ENCODE measurements around the gene SVOP. TPM values are rescaled to one million over a fixed set of nuclear protein-coding genes. Genes with fewer than 3 reads are reported as not detected.

The SVOP gene
- total RNA-seq, 2 experiments from 2014 or later = not detected

- TF ChIP-seq CTCF (conservative IDR thresholded peaks at IDR 0.05; ENCODE audit: low read length) (no peak), EZH2phosphoT487 (IDR thresholded peaks at IDR 0.05; ENCODE audit: borderline replicate concordance, low read depth, low read length) (no peak)
- H3K27ac ChIP-seq (ENCODE audit: low read depth, low read length, poor library complexity, severe bottlenecking) = no peak overlapping the region
- H3K4me1 ChIP-seq (ENCODE audit: insufficient read depth, low read length, poor library complexity, severe bottlenecking) = peaks cover 21% of the 10 kb centered on the region
- intact Hi-C loops (cut with micrococcal nuclease; ENCODE audit: unreplicated experiment) = no loop called here
- H3K9me3 ChIP-seq (ENCODE audit: low read length) = no peaks in the 10 kb centered on the region
- no peaks in the 10 kb centered on the region for H3K36me3 ChIP-seq (ENCODE audit: insufficient read depth, low read length)
- no peak for DNase-seq (ENCODE audit: low spot score)
- no peaks in the 10 kb centered on the region for H4K20me1 ChIP-seq (ENCODE audit: insufficient read depth, low read length)
- CTCF ChIA-PET (ENCODE audit: unreplicated experiment) = no interaction called here
- H3K4me2 ChIP-seq (ENCODE audit: low read length) = no peak overlapping the region
- no peak overlapping the region for H2AFZ ChIP-seq (ENCODE audit: low read length)
- no peaks in the 10 kb centered on the region for H3K9me2 ChIP-seq (ENCODE audit: insufficient read depth, low read length)
- BruUV-seq (replicated peaks) = no TSS peak
- H3K4me3 ChIP-seq (ENCODE audit: low read depth, low read length, poor library complexity, severe bottlenecking) = no peak overlapping the region
- no peaks in the 10 kb centered on the region for H3K79me2 ChIP-seq (ENCODE audit: insufficient read depth, low read depth, low read length)
- POLR2A ChIA-PET = no interaction called here
These were observed 155.7 kb downstream of the SVOP start for GRCh38 chr12:108865169-108865568.

GRCh38 chr12:108862588-108862959, 158.3 kb downstream of the SVOP start:
- intact Hi-C loops (cut with micrococcal nuclease; ENCODE audit: unreplicated experiment) = no loop called here
- no TSS peak for BruUV-seq (replicated peaks)
- ChIA-PET POLR2A (interaction anchor here (0.6 to 0.7 kb wide), 3 partner anchors 17 to 1189 kb away, joined by 3 read pairs; no protein-coding TSS in a partner anchor), CTCF (ENCODE audit: unreplicated experiment) (no interaction called here)
- peaks cover 40% of the 10 kb centered on the region for H3K4me1 ChIP-seq (ENCODE audit: insufficient read depth, low read length, poor library complexity, severe bottlenecking)
- no peaks in the 10 kb centered on the region for H3K79me2 ChIP-seq (ENCODE audit: insufficient read depth, low read depth, low read length)
- H3K4me3 ChIP-seq (ENCODE audit: low read depth, low read length, poor library complexity, severe bottlenecking) = no peak overlapping the region
- no peak for DNase-seq (ENCODE audit: low spot score)
- H4K20me1 ChIP-seq (ENCODE audit: insufficient read depth, low read length) = no peaks in the 10 kb centered on the region
- H3K9me2 ChIP-seq (ENCODE audit: insufficient read depth, low read length) = no peaks in the 10 kb centered on the region
- no peak overlapping the region for H2AFZ ChIP-seq (ENCODE audit: low read length)
- TF ChIP-seq CTCF (conservative IDR thresholded peaks at IDR 0.05; ENCODE audit: low read length) = no peak
- TF ChIP-seq EZH2phosphoT487 (IDR thresholded peaks at IDR 0.05; ENCODE audit: borderline replicate concordance, low read depth, low read length) = no peak
- no peaks in the 10 kb centered on the region for H3K9me3 ChIP-seq (ENCODE audit: low read length)
- no peak overlapping the region for H3K4me2 ChIP-seq (ENCODE audit: low read length)
- no peaks in the 10 kb centered on the region for H3K36me3 ChIP-seq (ENCODE audit: insufficient read depth, low read length)
- no peak overlapping the region for H3K27ac ChIP-seq (ENCODE audit: low read depth, low read length, poor library complexity, severe bottlenecking)

GRCh38 chr12:108861878-108862587, 158.8 kb downstream of the SVOP start:
- Histone ChIP-seq H3K4me1 (ENCODE audit: insufficient read depth, low read length, poor library complexity, severe bottlenecking) (peaks cover 40% of the 10 kb centered on the region), H3K27ac (ENCODE audit: low read depth, low read length, poor library complexity, severe bottlenecking) (no peak overlapping the region), H3K9me3 (ENCODE audit: low read length) (no peaks in the 10 kb centered on the region), H2AFZ (ENCODE audit: low read length) (no peak overlapping the region), H3K9me2 (ENCODE audit: insufficient read depth, low read length) (no peaks in the 10 kb centered on the region), H3K4me3 (ENCODE audit: low read depth, low read length, poor library complexity, severe bottlenecking) (no peak overlapping the region), H4K20me1 (ENCODE audit: insufficient read depth, low read length) (no peaks in the 10 kb centered on the region), H3K79me2 (ENCODE audit: insufficient read depth, low read depth, low read length) (no peaks in the 10 kb centered on the region), H3K4me2 (ENCODE audit: low read length) (no peak overlapping the region), H3K36me3 (ENCODE audit: insufficient read depth, low read length) (no peaks in the 10 kb centered on the region)
- BruUV-seq (replicated peaks) = no TSS peak
- ChIA-PET POLR2A (interaction anchor here (0.5 to 0.7 kb wide), 3 partner anchors 300 to 457 kb away, joined by 3 to 4 read pairs (median 3); no protein-coding TSS in a partner anchor), CTCF (ENCODE audit: unreplicated experiment) (no interaction called here)
- intact Hi-C loops (cut with micrococcal nuclease; ENCODE audit: unreplicated experiment) = no loop called here
- TF ChIP-seq EZH2phosphoT487 (IDR thresholded peaks at IDR 0.05; ENCODE audit: borderline replicate concordance, low read depth, low read length) (no peak), CTCF (conservative IDR thresholded peaks at IDR 0.05; ENCODE audit: low read length) (no peak)
- peak; percentile 52 for DNase-seq (ENCODE audit: low spot score)

Data from OCI-LY7 (cell line).